GM13976 (cell line): ENCODE measurements around the gene METRN.

ENCODE experiments used
- DNase-seq: peaks from one replicate; pipeline ENCODE4 v3.0.0; 2012; ENCODE audit warnings: low spot score
- in situ Hi-C: fragments of 300-500 bp; cut with MboI; formaldehyde crosslinking; loops from one replicate; pipeline ENCODE4 v1.12.0; 2022; ENCODE audit warnings: low sequenced_read_pairs, mixed read lengths, inconsistent platforms; ENCODE audit not compliant: unreplicated experiment
- TF ChIP-seq, protein P1 (sequence below): IDR thresholded peaks from 2 replicates; pipeline ENCODE4 v1.5.1; 2012; ENCODE audit warnings: borderline replicate concordance, mild to moderate bottlenecking; ENCODE audit not compliant: insufficient read depth; ENCODE audit errors: extremely low read depth, missing control alignments, control extremely low read depth

Gene METRN

DNA sequence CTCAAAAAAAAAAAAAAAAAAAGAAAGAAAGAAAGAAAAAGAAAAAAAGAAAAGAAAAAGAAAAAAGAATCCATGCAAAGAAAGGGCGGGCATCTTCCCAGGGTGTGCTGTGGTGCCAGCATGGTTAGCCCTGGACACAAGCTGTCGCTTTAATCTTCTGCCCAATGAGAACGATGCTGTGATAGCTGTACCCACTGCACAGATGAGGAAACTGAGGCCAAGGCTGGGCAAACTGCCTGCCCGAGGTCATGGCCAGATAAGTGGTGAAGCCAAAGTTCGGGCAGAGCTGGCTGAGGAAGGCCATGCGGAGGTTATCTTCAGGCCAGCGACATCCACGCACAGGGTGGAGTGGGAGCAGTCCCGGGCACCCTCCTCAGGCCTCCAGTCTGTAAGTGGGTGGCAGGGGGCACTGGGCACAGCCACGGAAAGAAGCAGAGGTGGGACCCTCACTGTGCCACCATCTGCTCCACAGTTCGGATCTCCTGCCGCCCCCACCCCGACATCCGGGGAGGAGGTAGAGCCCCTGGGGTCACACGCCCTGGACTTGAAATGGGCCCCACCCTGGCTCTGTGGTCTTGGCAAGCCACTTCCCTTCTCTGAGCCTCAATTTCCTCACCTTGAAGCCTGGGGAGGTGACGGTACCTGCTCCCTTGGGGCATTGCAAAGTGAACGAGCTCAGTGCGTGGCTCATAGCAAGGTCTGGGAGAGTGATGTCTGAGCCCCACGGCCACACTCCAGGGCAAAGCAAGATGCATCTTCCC lies 15.8 kb upstream of the METRN start:
- TF ChIP-seq, protein P1, sequence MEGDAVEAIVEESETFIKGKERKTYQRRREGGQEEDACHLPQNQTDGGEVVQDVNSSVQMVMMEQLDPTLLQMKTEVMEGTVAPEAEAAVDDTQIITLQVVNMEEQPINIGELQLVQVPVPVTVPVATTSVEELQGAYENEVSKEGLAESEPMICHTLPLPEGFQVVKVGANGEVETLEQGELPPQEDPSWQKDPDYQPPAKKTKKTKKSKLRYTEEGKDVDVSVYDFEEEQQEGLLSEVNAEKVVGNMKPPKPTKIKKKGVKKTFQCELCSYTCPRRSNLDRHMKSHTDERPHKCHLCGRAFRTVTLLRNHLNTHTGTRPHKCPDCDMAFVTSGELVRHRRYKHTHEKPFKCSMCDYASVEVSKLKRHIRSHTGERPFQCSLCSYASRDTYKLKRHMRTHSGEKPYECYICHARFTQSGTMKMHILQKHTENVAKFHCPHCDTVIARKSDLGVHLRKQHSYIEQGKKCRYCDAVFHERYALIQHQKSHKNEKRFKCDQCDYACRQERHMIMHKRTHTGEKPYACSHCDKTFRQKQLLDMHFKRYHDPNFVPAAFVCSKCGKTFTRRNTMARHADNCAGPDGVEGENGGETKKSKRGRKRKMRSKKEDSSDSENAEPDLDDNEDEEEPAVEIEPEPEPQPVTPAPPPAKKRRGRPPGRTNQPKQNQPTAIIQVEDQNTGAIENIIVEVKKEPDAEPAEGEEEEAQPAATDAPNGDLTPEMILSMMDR = no peak
- DNase-seq = no peak
- in situ Hi-C loops = no loop called here

DNA sequence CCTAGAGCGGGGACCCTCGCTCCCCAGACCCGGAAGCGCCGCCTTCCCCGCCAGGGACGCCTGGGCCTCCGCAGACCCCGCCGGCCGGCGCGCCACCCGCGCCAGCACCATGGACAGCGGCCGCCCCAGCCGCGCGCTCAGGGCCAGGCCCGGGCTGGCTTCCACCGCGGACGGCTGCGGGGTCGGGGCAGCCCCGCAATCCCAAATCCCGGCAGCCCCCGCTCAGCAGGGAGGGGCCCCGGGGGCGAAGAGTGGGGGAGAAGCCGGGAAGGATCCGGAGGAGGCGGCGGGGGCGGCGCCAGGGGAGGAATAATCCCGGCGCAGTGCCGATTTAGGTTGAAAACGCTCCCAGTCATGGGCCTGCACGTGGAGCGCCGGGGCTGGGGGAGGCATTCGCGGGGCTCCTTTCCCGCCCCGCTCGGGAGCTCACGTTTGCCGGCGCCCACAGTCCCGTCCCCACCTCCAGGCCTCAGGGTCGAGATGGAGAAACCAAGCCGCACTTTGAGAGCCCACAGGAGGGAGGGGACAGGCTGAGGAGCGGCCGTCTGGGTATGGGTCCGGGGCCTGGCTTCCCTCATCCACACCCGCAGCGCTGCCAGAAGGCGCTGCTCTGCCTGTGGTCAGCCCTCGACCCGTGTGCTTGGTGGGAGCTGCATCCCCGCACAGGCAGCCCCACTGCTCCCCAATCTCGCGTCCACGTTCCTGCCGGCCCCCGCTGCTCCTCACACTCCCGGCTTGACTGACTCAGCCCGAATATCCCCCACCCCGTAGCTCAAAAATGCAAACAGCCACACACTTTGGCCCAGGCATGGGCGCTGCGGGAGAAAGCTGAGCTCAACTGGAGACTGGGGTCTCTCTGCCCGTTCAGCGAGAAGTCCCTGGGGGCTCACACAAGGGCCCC lies 14.0 kb upstream of the METRN start:
- TF ChIP-seq, protein P1 = no peak
- in situ Hi-C loops = no loop called here
- DNase-seq = peak; percentile 70

DNA sequence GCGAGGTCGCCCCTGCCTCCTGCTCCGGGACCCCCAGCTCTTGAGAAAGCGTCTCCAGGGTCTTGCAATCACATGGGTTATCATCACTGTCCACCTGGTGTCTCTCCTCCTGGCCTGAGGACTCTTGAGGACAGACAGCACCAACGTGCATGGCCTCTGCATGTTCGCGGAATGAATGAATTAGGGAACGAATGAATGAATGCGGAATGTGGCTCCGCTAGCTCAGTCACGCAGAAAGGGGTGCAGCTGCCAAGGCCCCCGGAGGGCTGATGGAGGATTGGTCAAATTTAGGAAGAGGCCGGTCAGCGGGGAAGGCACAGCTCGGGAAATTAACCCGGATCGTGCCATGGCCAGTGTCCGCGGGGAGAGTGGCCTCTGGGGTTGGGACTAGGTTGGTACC lies 12.6 kb upstream of the METRN start:
- in situ Hi-C loops = no loop called here
- TF ChIP-seq, protein P1 = no peak
- no peak for DNase-seq

DNA sequence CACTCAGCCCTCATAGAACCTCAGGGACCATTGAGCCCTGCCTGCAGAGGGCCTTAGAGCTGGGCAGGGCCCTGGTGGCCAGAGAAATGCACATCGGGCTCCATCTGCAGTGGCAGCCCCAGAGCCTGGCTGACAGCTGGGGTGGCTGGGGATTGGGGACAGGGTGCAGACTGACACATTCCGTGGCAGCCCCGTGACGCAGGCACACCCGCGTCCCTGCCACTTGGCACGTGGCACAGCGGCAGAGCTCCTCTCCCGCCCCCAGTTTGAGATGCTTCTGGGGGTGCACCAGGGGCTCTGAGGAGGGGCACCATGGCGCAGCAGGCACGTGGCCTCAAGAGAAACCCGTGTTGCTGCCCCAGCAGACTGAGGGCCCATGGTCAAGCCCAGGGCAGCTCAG lies 11.5 kb upstream of the METRN start:
- in situ Hi-C loops = no loop called here
- DNase-seq = no peak
- TF ChIP-seq, protein P1 = no peak

DNA sequence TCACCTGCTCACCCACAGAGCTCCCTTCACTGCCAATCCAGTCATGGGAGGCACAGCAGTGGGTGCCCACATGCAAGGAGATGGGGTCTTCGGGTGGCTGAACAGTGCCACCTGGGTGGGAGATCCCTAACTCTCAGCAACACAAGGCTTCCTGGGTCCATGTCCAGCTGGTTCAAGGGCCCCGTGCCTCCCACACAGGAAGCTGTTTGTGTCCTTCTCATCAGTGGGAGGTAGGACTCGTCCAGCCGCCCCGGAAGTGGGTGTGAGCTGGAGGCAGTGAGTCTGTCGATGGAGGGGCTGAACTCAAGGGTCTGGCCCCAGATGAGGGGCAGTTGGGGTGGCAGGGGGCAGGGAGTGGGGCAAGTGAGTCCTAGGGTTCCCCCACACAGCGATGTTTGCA lies 10.9 kb upstream of the METRN start:
- no peak for DNase-seq
- TF ChIP-seq, protein P1 = no peak
- in situ Hi-C loops = no loop called here

DNA sequence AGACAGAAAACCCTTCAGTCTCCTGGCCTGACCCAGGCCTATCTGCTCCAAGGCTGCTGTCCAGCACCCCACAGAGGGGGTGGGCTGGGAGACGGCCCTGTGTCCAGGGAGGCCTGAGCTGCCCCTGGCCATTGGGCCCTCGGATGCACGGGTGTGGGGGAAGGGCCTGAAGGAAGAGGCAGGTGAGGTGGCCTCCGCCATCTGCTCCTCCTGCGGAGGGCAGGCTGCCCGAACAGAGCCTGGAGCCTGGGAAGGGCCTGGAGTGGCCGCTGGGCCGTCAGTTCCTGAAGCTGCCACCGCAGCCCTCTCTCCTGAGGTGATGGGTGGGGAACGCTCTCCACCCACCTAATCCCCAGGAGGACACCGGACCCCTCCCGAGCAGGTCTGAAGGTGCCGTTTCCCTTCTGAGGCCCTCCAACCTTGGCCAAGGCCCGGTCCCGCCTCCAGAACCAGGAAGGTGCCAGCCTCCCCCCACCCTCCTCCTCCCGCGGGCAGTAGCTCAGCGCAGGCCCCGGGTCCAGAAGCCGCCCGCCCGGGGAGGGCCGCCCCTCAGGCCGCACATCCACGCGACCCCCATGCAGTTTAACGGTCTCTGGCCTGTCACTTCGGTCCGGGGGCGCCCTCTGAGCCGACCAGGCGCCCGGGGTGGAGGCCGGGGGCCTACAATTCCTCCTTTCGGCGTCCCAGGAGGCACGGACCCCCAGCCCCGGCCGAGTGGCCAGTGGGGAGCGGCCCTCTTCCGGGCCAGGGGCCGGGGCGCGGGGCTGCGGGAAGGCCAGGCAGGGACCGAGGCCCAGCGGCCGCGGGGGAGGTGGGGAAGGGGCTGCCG lies 10.2 kb upstream of the METRN start:
- in situ Hi-C loops = no loop called here

More for the DNA sequence above, 10.2 kb upstream of the METRN start:
- DNase-seq = no peak
- TF ChIP-seq, protein P1 = no peak
